GM12878 (cell line): Measurements from ENCODE around the gene GNG12. TPM values are rescaled to one million over a fixed set of nuclear protein-coding genes. Genes with fewer than 3 reads are reported as not detected.

Source experiments
- BRCA1 ChIP-seq: IDR thresholded peaks from 2 replicates; pipeline ENCODE4 v1.6.1; 2011; ENCODE audit warnings: low read depth, low read length, improper control_type of control experiment
- CHD1 ChIP-seq: IDR thresholded peaks from 2 replicates; pipeline ENCODE4 v1.6.1; 2012; ENCODE audit warnings: low read depth, low read length, improper control_type of control experiment
- CHD2 ChIP-seq: IDR thresholded peaks from 2 replicates; pipeline ENCODE4 v1.6.1; 2011; ENCODE audit warnings: low read depth, low read length, improper control_type of control experiment, borderline replicate concordance
- CREB1 ChIP-seq: IDR thresholded peaks from 2 replicates; pipeline ENCODE4 v1.6.1; 2012; ENCODE audit warnings: low read depth, mild to moderate bottlenecking, inconsistent platforms
- CREM ChIP-seq: IDR thresholded peaks from 2 replicates; pipeline ENCODE4 v1.6.1; 2014; ENCODE audit warnings: antibody characterized with exemption, low read depth
- DPF2 ChIP-seq: fragments of 450-650 bp; IDR thresholded peaks from 2 replicates; pipeline ENCODE4 v1.6.1; 2017; ENCODE audit warnings: mild to moderate bottlenecking
- EED ChIP-seq: sonication (generic); IDR thresholded peaks from 2 replicates; pipeline ENCODE4 v1.6.1; 2016; ENCODE audit warnings: antibody characterized with exemption, low read depth
- GABPA ChIP-seq: IDR thresholded peaks from 2 replicates; pipeline ENCODE4 v1.6.1; 2014; ENCODE audit warnings: antibody characterized with exemption, low read depth, mild to moderate bottlenecking, inconsistent platforms
- IKZF1 ChIP-seq: fragments of 450-650 bp; conservative IDR thresholded peaks from 2 replicates; pipeline ENCODE4 v1.6.1; 2017; ENCODE audit warnings: antibody characterized with exemption, mild to moderate bottlenecking
- MEF2B ChIP-seq: fragments of 450-650 bp; IDR thresholded peaks from 2 replicates; pipeline ENCODE4 v1.6.1; 2018; ENCODE audit warnings: mild to moderate bottlenecking, moderate library complexity; ENCODE audit not compliant: partially characterized antibody, poor library complexity, severe bottlenecking
- MXI1 ChIP-seq: fragments of 150-350 bp; IDR thresholded peaks from 2 replicates; pipeline ENCODE4 v1.6.1; 2011; ENCODE audit warnings: low read depth, mild to moderate bottlenecking, inconsistent platforms, low read length, improper control_type of control experiment
- MYB ChIP-seq: fragments of 150-350 bp; IDR thresholded peaks from 2 replicates; pipeline ENCODE4 v1.6.1; 2014; ENCODE audit warnings: mild to moderate bottlenecking, low read depth, low read length, borderline replicate concordance
- NR2C1 ChIP-seq: fragments of 450-650 bp; IDR thresholded peaks from 2 replicates; pipeline ENCODE4 v1.6.1; 2017; ENCODE audit warnings: antibody characterized with exemption, mild to moderate bottlenecking, moderate library complexity
- PAX5 ChIP-seq: IDR thresholded peaks from 2 replicates; pipeline ENCODE4 v1.6.1; 2011; ENCODE audit warnings: low read depth, low read length, borderline replicate concordance
- PML ChIP-seq: IDR thresholded peaks from 2 replicates; pipeline ENCODE4 v1.6.1; 2012; ENCODE audit warnings: low read length, inconsistent platforms
- POLR2A ChIP-seq: IDR thresholded peaks from 2 replicates; pipeline ENCODE4 v1.6.1; 2011; ENCODE audit warnings: low read depth, mild to moderate bottlenecking, low read length
- SIX5 ChIP-seq: IDR thresholded peaks from 2 replicates; pipeline ENCODE4 v1.6.1; 2011; ENCODE audit warnings: mild to moderate bottlenecking, low read depth, low read length, moderate library complexity; ENCODE audit not compliant: severe bottlenecking
- SP1 ChIP-seq: IDR thresholded peaks from one replicate; pipeline ENCODE4 v1.6.1; 2011; ENCODE audit warnings: low read depth, low read length
- TCF7 ChIP-seq: IDR thresholded peaks from 2 replicates; pipeline ENCODE4 v1.6.1; 2014; ENCODE audit warnings: antibody characterized with exemption, borderline replicate concordance
- WRNIP1 ChIP-seq: IDR thresholded peaks from 2 replicates; pipeline ENCODE4 v1.6.1; 2011; ENCODE audit warnings: low read depth, low read length, improper control_type of control experiment, borderline replicate concordance
- YBX1 ChIP-seq: fragments of 450-650 bp; IDR thresholded peaks from 2 replicates; pipeline ENCODE4 v1.6.1; 2016; ENCODE audit warnings: antibody characterized with exemption
- YY1 ChIP-seq: IDR thresholded peaks from 2 replicates; pipeline ENCODE4 v1.6.1; 2011; ENCODE audit warnings: low read depth, mild to moderate bottlenecking, low read length
- ZBED1 ChIP-seq: IDR thresholded peaks from 2 replicates; pipeline ENCODE4 v1.6.1; 2016; ENCODE audit warnings: borderline replicate concordance
- ZNF217 ChIP-seq: fragments of 450-650 bp; IDR thresholded peaks from 2 replicates; pipeline ENCODE4 v1.6.1; 2017; ENCODE audit warnings: antibody characterized with exemption, mild to moderate bottlenecking
- ZZZ3 ChIP-seq: IDR thresholded peaks from 2 replicates; pipeline ENCODE4 v1.6.1; 2011; ENCODE audit warnings: low read depth; ENCODE audit not compliant: control insufficient read depth, insufficient read length
- polyA plus RNA-seq, 11 experiments: library from polyadenylated mRNA; depleted of rRNA in 4 of 11; unstranded in 6 of 11; stranded (reverse) in 5 of 11; fragments of >200 nt; fragmentation: Nextera tagmentation in 4 of 11; fragmentation: Illumina TruSeq in 1 of 11; extraction: Ambion mirVana in 4 of 11; extraction: Trizol in 1 of 11; gene quantifications; 1 replicate in 1 of 11; 2 replicates in 10 of 11; pipeline versions ENCODE4 v1.2.1 to v1.2.3, GENCODE V29; 2011 to 2016; ENCODE audit warnings: inconsistent platforms in 2 of 11, missing spikeins in 2 of 11, low read depth in 1 of 11
- total RNA-seq, 4 experiments: library from RNA; depleted of rRNA in 3 of 4; stranded (reverse); fragments of >200 nt in 3 of 4; fragmentation: Illumina TruSeq in 1 of 4; extraction: Trizol in 1 of 4; gene quantifications; 2 replicates each; pipeline versions ENCODE4 v1.2.1 to v1.2.3, GENCODE V29; 2013 to 2021
- TF ChIP-seq, protein P1 (sequence below): fragments of 450-650 bp; IDR thresholded peaks from 2 replicates; pipeline ENCODE4 v1.6.1; 2017; ENCODE audit warnings: mild to moderate bottlenecking
- TF ChIP-seq, protein P2 (sequence below): IDR thresholded peaks from 2 replicates; pipeline ENCODE4 v1.6.1; 2012; ENCODE audit warnings: low read depth, low read length, improper control_type of control experiment
- TF ChIP-seq, protein P3 (sequence below): fragments of 450-650 bp; IDR thresholded peaks from 2 replicates; pipeline ENCODE4 v1.6.1; 2016; ENCODE audit warnings: mild to moderate bottlenecking
- TF ChIP-seq, protein P4 (sequence below): fragments of 150-350 bp; IDR thresholded peaks from 2 replicates; pipeline ENCODE4 v1.6.1; 2014; ENCODE audit warnings: mild to moderate bottlenecking, low read depth, low read length

GNG12 gene
- total and polyA plus RNA-seq, 10 of the 15 experiments (the other 5 are each of a cell fraction or from before 2014, with no cell fraction given): 0.22 to 32.8 (median 0.35) TPM

DNA sequence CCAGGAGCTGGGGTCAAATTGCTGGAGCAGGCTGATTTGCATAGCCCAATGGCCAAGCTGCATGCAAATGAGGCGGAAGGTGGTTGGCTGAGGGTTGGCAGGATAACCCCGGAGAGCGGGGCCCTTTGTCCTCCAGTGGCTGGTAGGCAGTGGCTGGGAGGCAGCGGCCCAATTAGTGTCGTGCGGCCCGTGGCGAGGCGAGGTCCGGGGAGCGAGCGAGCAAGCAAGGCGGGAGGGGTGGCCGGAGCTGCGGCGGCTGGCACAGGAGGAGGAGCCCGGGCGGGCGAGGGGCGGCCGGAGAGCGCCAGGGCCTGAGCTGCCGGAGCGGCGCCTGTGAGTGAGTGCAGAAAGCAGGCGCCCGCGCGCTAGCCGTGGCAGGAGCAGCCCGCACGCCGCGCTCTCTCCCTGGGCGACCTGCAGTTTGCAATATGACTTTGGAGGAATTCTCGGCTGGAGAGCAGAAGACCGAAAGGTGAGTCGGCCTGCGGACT, 148.2 kb downstream of the GNG12 start, which contains the start of gene GADD45A (continued):
- TF ChIP-seq SIX5 (no peak), ZZZ3 (no peak), YY1 (peak; percentile 63), ZNF217 (peak; percentile 30; the same call in 1 of the 2 replicates), EED (no peak), ZBED1 (no peak; the same call in 1 of the 2 replicates), CHD1 (peak; percentile 83; the same call in 1 of the 2 replicates), MYB (no peak), SP1 (peak; percentile 89), POLR2A (peak; percentile 100), TCF7 (no peak), YBX1 (no peak), IKZF1 (no peak; the same call in none of the 2 replicates), CREB1 (no peak), MXI1 (peak; percentile 65), MEF2B (no peak), DPF2 (peak; percentile 80), CHD2 (peak; percentile 64; the same call in 1 of the 2 replicates), GABPA (no peak), CREM (peak; percentile 54), PAX5 (peak; percentile 52; the same call in 1 of the 2 replicates), BRCA1 (no peak), NR2C1 (peak; percentile 48; the same call in 1 of the 2 replicates), WRNIP1 (no peak), PML (peak; percentile 88)
- TF ChIP-seq, protein P1, sequence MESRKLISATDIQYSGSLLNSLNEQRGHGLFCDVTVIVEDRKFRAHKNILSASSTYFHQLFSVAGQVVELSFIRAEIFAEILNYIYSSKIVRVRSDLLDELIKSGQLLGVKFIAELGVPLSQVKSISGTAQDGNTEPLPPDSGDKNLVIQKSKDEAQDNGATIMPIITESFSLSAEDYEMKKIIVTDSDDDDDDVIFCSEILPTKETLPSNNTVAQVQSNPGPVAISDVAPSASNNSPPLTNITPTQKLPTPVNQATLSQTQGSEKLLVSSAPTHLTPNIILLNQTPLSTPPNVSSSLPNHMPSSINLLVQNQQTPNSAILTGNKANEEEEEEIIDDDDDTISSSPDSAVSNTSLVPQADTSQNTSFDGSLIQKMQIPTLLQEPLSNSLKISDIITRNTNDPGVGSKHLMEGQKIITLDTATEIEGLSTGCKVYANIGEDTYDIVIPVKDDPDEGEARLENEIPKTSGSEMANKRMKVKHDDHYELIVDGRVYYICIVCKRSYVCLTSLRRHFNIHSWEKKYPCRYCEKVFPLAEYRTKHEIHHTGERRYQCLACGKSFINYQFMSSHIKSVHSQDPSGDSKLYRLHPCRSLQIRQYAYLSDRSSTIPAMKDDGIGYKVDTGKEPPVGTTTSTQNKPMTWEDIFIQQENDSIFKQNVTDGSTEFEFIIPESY: no peak
- TF ChIP-seq, protein P2, sequence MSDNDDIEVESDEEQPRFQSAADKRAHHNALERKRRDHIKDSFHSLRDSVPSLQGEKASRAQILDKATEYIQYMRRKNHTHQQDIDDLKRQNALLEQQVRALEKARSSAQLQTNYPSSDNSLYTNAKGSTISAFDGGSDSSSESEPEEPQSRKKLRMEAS: peak; percentile 75
- TF ChIP-seq, protein P3, sequence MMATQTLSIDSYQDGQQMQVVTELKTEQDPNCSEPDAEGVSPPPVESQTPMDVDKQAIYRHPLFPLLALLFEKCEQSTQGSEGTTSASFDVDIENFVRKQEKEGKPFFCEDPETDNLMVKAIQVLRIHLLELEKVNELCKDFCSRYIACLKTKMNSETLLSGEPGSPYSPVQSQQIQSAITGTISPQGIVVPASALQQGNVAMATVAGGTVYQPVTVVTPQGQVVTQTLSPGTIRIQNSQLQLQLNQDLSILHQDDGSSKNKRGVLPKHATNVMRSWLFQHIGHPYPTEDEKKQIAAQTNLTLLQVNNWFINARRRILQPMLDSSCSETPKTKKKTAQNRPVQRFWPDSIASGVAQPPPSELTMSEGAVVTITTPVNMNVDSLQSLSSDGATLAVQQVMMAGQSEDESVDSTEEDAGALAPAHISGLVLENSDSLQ: 0 out of 2 replicates have a peak, but pooled peaks have one; percentile 9
- TF ChIP-seq, protein P4, sequence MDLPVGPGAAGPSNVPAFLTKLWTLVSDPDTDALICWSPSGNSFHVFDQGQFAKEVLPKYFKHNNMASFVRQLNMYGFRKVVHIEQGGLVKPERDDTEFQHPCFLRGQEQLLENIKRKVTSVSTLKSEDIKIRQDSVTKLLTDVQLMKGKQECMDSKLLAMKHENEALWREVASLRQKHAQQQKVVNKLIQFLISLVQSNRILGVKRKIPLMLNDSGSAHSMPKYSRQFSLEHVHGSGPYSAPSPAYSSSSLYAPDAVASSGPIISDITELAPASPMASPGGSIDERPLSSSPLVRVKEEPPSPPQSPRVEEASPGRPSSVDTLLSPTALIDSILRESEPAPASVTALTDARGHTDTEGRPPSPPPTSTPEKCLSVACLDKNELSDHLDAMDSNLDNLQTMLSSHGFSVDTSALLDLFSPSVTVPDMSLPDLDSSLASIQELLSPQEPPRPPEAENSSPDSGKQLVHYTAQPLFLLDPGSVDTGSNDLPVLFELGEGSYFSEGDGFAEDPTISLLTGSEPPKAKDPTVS: no peak
